Measurements from ENCODE around the gene EXOC6B.
"Not testable (repeated sequence)": the region's sequence is repeated elsewhere in the genome, so short reads cannot be mapped to it uniquely, and the experiment has no call there.

EXOC6B gene

GRCh38 chr2:72674982-72675915, 150.6 kb downstream of the EXOC6B start:
- DNase-seq, result no peak

- no peak for DNase-seq
Measured at GRCh38 chr2:72673279-72673678, 152.6 kb downstream of the EXOC6B start.

DNA sequence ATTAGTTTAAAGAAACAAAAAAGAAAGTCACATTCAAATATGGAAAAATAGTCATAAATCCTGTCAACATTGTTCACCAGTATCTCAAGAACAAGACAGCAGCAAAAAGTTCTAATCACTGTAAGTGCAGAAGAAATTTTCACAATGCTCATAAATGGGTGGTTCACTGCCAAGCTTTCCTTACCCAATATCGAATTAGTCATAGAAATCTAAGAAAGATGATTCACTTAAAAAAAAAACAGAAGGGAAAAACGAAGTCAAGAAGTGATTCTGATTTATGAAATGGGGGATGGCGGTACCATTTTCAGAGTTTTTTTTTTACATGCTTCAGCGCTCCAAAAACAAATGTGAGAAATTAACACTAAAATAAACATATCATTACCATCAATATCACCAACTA, 156.7 kb downstream of the EXOC6B start:
- DNase-seq, result no peak

GRCh38 chr2:72668647-72669046, 157.2 kb downstream of the EXOC6B start:
- no peak for DNase-seq

GRCh38 chr2:72665448-72665847, 160.4 kb downstream of the EXOC6B start:
- no peak for DNase-seq

DNA sequence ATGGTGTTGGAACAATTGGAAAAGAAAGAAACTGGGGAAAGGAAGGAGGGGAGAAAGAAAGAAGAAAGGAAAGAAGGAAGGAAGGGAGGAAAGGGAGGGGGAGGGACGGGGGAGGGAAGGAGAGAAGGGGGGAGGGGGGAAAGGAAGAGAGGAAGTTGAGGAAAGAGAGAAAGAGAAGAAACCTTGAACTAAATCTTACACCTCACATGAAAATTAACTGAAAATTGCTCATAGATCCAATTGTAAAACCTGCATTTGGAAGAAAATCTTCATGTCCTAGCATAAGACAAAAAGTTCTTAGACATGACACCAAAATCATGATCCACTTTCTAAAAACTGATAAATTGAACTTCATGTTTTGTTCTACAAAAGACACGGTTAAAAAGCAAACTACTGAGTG, 163.8 kb downstream of the EXOC6B start:
- no peak for DNase-seq

GRCh38 chr2:72649810-72650209, 176.0 kb downstream of the EXOC6B start:
- DNase-seq, result no peak

GRCh38 chr2:72641221-72641620, 184.6 kb downstream of the EXOC6B start:
- DNase-seq, result not testable (repeated sequence)

GRCh38 chr2:72638600-72639211, 187.1 kb downstream of the EXOC6B start:
- DNase-seq, result no peak

DNA sequence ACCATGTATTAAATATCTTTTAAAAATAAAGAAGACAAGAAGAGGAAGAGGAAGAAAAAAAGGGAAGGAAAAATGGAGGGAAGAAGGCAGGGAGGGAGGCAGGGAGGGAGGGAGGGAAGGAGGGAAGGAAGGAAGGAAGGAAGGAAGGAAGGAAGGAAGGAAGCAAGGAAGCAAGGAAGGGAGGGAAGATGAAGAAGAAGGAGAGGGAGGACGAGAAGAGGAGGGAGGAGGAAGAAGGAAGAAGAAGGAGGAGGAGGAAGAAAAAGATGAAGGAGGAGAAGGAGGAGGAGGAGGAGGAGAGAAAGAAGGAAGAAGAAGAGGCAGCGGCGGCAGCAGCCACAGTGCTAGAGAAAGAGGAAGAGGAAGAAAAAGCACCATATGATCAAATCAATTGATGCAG, 189.6 kb downstream of the EXOC6B start:
- no peak for DNase-seq

DNA sequence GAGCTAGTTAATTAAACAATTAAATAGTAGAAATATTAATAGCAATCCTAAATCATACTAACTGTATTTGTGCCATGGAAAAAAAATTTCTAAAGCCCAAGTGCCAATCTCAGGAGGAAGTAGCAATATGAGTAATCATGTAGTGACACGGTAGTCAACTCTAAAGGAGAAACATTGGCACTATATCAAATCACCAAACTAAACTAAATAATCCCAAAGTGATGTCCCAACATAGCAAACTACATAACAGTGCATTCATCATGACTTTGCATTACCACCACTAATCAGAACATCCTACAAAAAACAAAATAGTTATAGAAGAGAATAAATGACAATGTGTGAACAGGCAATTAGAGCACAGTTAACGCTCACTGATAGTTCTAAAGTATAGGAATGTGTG, 195.1 kb downstream of the EXOC6B start:
- no peak for DNase-seq

DNA sequence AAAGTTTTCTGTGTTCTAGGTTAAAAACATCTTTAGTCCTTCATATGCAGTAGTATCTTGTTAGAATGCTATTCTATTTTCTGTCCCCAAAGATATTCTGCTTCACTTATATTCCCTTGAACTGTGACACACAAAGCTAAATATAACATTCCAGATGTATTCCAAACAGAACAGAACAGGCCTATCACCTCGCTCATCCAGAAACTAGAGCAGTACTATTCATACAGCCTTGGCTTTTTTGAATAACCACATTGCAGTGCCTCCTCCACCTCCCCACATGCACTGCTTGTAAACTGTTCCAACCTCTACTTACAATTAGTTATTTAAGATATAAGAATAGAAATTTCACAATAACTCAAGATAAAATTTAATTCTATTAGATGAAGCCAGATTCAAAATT, 196.8 kb downstream of the EXOC6B start:
- DNase-seq, result no peak

GRCh38 chr2:72627083-72627482, 198.8 kb downstream of the EXOC6B start:
- DNase-seq, result no peak

- no peak for DNase-seq
Measured at GRCh38 chr2:72625366-72625765, 200.5 kb downstream of the EXOC6B start.

DNA sequence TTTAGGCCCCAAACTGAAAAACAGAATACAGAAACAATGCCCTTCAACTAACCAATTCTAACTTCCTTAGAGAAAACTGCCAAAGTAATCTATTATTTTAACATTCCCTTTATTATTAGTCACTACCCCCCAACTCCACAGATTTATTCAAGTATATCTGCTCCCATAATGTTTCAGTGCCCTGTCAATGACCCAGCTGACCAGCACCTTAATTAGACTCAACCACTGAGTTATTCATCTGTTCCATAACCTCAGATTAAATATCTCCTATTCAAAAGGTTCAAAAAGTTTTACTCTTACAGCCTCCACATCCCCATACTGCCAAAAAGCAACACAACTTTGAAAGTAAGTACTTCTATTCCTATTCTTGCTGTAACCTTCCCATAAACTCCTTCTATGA, 202.4 kb downstream of the EXOC6B start:
- DNase-seq, result no peak

- no peak for DNase-seq
Measured at GRCh38 chr2:72619626-72620025, 206.2 kb downstream of the EXOC6B start.

GRCh38 chr2:72613931-72614330, 211.9 kb downstream of the EXOC6B start:
- no peak for DNase-seq

- no peak for DNase-seq
Measured at GRCh38 chr2:72612614-72613160, 213.1 kb downstream of the EXOC6B start.

DNA sequence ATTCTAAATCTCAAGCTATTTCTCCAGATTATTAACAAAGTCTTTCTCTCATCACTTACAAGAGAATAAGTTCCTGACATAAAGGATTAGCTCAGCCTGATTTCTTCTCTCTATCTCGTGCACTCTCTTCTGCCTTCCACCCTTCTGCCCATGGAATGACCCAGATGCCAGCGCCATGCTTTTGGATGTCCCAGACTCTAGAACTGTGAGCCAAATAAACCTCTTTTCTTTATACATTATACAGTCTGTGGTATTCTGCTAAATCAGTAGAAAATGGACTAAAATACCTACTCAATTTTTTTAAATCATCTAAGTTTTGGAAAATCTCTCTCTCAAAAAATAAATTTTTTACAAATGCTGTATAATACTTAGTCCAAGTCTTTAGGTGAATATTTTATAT, 218.6 kb downstream of the EXOC6B start:
- no peak for DNase-seq

DNA sequence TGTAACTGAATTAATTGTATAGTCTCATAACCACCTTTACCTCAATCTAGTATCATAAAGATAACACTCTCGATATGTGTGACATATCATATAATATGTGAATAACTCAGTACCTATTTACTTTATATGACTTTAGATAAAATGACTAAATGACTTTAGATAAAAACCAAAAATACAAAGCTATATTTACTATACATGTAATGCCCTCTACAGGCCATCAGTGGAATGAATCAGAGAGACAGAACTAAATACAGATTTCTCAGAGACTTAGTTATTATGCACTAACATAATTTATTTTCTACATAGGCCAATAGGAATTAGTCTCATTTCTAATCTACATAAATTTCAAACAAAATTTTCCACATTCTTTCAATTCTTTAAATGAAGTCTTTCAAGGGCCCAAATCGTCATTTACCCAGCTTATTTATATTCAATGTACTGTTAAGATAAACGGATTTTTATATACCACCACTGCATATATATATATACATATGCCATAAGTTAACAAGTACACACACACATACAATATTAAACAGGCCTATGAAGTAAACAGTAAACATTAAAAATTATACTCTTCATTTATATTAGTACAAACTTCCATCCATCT, 219.9 kb downstream of the EXOC6B start:
- no peak for DNase-seq

GRCh38 chr2:72604468-72604867, 221.4 kb downstream of the EXOC6B start:
- no peak for DNase-seq

DNA sequence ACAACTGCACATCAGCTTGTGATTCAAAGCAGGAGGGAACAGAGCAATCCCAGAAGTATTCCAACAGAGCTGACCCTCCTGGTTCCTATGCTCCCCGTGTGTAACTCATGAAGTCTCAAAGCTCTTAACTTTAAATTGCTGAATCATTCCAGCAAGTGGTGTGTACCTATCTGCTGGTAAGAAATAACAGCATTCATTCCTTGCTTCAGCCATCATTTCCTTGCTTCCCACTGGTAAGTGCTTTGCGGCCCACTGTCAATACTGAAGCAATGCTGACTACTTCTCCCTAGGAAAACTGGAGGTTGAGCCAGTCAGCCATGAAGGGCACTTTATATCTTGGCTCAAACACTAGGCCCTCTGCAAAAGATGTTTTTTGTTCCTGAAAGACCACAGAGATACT, 222.4 kb downstream of the EXOC6B start:
- DNase-seq, result no peak

- no peak for DNase-seq
Measured at GRCh38 chr2:72602711-72603110, 223.1 kb downstream of the EXOC6B start.

DNA sequence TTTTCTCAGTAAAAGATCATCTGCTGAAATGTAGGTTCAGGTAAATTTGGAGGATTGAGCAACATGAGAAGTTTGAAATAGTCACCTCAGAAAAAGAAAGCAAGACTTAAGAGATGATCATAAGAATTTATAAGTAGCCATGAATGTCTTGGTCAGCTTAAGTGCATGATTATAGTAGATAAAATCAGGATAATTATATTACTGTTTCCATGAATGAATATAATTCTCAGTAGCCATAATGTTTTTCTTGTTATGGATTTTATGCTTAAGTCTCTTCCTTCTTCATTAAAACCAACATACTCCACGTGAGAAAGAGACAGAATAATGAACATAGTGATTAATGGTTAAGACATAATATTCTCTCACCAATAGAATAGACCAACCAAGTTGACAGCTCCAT, 223.7 kb downstream of the EXOC6B start:
- no peak for DNase-seq

All from activated naive CD4-positive, alpha-beta T cell treated with anti-CD3 and anti-CD28 coated beads, Interleukin-2, amount 50 U/mL, for 16 hours (primary cell).